HG02870 (cell line): ENCODE data around the gene XIRP1.
A peak's percentile ranks its signal among the peaks of the same experiment; 100 is the strongest.
"Not testable (repeated sequence)": the region's sequence is repeated elsewhere in the genome, so short reads cannot be mapped to it uniquely, and the experiment has no call there.

Experiments used
- ATAC-seq: cut with Tn5 transposase; IDR thresholded peaks from one replicate; pipeline ENCODE4 v1.9.1; 2021; ENCODE audit warnings: mild to moderate bottlenecking, moderate library complexity; ENCODE audit not compliant: unreplicated experiment

Gene XIRP1

DNA sequence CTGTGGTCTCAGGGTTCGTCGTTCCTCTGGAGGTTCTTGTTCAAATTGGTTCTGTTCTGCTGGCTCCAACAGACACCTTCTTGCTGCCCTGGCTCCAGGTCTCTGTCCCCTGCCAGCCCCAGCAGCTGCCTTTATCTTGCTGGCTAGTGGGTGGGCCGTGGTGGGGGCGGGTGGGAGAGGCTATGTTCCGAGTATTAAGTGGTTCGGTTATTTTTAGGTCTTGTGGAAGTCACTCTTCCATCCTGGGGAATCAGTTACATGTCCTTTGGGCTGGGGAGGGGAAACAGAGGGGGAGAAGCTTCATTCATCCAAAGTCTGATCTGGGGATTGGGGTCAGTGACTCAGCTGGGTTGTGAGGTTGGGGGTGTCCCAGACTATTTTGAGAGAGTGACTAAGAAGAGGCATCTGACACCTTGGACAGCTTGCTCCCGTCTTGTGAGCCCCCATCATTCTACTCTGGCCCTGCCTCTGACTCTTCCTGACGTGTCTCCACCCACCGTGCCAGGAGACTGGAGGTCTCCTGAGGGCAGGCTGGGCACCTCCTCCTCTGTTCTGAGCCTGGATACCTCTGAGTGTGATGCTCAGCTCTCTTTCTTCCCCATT is at the start of gene XIRP1:
XIRP1 (minus strand) TSS at position 106 of the 603 bp plus-strand sequence. CDS start 3,150 bp downstream, outside the sequence.
- ATAC-seq = no peak

GRCh38 chr3:39241561-39241960 is 49.2 kb upstream of the XIRP1 start:
- no peak for ATAC-seq

DNA sequence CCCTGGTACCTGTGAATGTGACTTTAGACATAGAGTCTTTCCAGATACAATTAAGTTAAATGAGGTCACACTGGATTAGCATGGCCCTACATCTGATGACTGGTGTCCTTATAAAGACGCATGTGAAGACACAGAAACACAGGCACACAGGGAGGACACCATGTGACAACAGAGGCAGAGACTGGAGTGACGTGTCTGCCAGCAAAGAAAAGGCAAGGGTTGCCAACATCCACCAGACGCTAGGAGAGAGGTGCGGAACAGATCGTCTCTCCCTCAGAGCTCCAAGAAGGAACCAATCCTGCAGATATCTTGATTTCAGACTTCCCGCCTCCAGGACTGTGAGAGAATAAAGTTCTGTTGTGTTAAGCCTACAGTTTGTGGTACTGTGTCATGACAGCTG is 44.6 kb upstream of the XIRP1 start:
- ATAC-seq = no peak

GRCh38 chr3:39234651-39235050 is 42.3 kb upstream of the XIRP1 start:
- no peak for ATAC-seq

DNA sequence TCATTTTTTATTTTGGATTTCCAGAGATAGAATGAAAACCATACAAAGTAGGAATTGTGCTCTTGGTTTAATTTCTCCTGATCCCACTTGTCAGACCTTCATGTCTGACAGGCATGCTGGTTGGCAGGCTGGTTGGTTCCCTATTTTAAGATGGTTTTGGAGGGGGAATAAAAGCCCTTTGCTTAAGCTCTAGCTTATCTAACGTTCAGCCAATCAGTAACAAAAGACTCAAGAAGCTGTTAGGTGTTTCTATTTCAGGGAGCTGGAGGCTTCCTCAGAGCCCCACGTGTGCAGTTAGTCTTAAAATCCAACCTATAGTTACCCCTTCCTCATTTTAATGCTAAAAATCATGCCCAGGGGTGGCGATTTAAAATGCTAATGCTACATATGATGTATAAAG is 40.5 kb upstream of the XIRP1 start:
- ATAC-seq = no peak

DNA sequence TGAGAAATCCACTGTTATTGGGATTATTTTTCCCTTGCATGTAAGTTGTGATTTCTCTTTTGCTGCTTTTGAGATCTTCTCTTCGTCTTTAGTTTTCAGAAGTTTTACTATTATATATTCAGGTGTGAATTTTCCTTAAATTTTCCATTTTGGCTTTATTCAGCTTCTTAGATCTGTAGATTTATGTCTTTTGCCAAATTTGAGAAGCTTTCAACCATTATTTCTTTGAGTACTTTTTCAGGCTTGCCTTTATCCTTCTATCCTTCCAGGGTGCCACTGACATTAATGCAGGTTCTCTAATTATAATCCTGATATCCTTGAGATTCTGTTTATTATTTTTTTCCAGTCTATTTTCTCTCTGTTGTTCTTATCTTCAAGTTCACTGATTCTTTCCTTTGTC is 38.1 kb upstream of the XIRP1 start:
- ATAC-seq = no peak

DNA sequence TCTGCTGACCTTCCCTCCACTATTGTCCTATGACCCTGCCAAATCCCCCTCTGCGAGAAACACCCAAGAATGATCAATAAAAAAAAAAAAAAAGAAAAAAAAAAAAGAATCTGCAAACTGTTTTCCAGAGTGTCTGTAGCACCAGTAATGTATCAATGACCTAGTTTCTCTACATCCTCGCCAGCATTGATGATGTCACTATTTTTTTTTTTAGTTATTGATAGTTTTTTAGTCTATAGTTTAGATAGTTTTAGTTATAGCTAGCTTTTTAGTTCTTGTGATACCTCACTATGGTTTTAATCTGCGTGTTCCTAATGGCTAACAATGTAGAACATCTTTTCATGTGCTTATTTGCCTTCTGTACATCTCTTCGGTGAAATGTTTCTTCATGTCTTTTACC is 36.1 kb upstream of the XIRP1 start:
- no peak for ATAC-seq

- not testable (repeated sequence) for ATAC-seq
Observed at GRCh38 chr3:39227596-39227995, 35.2 kb upstream of the XIRP1 start.

- no peak for ATAC-seq
Observed at GRCh38 chr3:39226106-39226741, 33.8 kb upstream of the XIRP1 start.

- no peak for ATAC-seq
Observed at GRCh38 chr3:39224288-39224687, 31.9 kb upstream of the XIRP1 start.

DNA sequence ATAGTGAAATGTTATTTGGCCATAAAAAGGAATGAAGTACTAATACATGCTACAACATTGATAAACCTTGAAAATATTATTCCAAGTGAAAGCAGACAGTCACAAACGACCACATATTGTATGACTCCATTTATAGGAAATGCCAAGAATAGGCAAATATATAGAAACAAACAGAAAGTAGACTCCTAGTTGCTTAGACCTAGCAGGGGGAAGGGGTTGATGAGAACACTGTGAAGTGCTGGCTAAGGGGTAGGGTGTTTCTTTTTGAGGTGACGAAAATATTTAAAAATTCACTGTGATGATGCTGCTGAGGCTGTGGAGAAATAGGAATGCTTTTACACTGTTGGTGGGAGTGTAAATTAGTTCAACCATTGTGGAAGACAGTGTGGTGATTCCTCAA is 30.5 kb upstream of the XIRP1 start:
- ATAC-seq = no peak

- ATAC-seq = no peak
Observed at GRCh38 chr3:39222462-39222861, 30.1 kb upstream of the XIRP1 start.

GRCh38 chr3:39221141-39221530 is 28.7 kb upstream of the XIRP1 start:
- ATAC-seq = no peak

DNA sequence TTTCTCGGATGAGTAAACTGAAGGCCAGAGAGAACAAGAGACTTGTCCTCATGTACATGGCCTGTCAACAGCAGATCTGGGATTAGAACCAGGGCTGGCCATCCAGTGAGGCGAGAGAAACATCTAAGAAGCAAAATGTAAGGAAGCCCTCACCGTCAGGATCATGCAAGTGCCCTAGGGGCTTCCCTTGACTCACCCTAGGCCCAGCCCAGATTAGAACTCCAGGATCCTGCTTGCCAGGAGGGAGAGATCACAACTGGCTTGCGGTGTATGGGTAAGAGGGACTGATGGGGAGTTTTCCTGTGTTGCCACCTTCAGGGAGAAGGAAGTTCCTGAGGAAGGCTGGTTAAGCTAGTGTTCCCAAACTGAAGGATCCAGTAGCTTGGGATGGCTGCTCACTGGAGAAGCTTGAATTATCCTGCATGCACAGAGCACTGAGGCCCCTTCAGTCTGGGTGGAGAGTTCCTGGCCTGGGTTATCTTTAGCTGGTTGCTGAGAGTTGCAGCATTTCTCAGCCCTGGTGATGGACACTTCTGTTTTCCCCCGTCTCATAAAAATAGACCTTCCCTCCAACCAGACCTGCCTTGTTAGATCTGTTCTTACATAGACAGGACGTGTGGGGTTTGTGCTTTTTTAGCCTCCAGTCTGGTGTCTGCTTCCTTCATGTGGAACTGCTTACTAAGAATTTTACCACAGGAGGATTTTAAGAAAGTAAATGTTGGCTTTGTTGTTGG is 28.2 kb upstream of the XIRP1 start:
- no peak for ATAC-seq

GRCh38 chr3:39219702-39220101 is 27.3 kb upstream of the XIRP1 start:
- ATAC-seq = no peak

GRCh38 chr3:39216176-39216790 is 23.9 kb upstream of the XIRP1 start:
- peak; percentile 94 for ATAC-seq

DNA sequence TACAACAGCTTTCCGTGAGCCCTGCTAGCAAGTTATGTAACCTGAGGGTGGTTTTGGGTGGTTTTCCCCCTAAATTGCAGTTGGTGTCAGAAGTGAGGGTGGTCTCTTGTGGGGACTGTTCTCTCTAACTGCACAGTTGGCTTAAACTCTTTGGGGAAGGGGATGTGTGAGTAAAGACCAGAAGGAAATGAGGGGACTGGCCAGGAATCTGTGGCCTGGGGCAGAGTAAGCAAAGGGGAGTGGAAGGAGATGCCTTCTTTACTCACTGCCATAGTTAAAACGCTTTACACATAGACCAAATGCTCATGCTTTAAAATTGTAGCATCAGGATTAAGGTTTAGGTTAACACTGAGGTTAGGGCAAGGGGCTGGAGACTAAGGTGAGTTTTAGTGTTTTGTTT is 21.2 kb upstream of the XIRP1 start:
- no peak for ATAC-seq

DNA sequence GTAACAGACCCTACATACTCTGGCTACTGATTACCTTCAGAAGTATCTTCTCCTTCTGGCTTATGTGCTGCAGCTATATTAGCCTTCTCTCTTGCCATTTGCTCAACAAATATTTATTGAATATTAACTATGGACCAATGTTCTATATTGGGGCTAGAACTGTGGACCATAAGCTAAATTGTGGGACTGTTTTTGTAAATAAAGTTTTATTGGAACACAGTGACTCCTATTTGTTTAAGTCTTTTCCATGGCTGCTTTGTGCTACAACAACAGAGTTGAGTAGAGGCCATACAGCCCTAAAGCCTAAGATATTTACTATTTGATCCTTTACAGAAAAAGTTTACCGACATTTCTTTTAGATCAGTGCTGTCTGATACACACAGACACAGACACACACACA is 20.3 kb upstream of the XIRP1 start:
- no peak for ATAC-seq

DNA sequence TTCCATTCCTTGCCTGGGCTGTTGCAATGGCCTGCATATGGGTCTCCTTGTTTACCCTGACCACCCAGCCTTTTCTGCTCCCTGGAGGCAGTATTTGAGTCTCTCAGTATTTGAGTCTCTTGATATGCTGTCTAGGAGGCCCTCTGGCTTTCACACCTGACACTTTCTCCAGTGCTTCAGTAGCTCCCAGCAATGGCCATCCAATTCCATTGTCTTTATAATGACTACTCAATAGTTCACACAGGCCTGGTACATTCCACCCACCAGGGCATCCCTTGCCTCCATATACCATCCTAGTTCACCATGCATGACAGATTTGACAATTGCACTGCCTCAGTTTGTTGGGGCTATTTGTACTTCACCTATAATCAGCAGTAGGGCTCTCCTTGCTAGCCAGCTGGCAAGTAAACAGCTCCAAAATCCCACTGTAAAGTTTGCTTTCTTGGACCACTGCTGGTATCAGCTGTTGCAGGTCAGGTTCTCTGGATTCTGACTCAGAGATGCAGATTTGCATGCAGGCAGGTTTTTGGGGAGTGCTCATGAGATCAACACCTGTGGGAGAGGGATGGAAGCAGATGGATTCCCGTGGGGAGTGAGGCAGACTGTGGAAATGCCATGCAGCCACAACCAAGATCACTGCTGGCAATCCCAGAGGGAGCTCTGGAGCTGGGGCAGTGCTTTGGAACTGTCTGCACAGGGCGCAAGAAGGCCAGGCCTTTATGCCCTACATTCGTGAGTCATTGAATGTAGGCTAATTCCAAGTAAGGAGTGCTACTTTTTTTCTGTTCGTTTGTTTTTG is 19.1 kb upstream of the XIRP1 start:
- no peak for ATAC-seq

DNA sequence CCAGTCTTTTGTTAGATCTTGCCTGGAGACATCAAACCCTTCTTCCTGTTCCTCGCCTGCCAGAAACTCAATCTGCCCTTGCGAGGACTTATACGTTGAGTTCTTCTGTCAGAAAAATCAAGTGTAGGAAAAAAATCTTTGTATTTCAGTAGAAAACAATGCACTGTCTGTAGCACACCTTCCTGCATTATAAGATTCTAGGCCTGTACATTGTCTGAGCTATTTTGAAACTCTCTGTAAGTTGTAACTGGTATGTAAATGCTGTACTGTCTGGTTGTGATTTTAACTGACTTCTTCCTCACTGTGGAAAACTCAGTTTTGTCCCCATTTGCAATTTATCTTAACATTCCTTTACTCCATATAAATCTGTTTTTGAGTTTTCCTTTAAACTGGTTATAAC is 17.7 kb upstream of the XIRP1 start:
- no peak for ATAC-seq

DNA sequence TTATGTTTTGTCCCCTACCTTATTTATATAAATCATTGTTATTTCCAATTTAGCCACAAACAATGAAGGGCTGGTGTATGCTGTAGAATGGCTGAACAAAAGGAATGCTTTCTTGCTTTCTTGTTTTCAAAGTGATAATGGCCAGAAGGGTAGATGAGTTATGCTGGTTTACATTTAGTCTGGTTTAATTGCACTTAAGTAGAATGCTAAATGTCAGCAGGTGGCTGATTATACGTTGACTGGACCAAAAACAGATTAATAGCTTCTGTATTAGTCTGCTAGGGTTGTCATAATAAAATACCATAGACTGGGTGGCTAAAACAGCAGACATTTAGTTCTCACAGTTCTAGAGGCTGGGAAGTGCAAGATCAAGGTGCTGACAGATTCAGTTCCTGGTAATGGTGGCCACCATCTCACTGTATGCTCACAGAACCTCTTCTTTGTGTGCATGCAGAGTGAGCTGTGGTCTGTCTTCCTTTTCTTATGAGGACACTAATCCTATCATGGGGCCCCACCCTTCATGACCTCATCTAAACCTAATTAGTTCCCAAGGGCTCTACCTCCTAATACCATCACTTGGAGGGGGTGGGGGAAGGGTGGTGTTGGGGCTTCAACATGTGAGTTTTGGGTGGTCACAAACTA is 17.1 kb upstream of the XIRP1 start:
- ATAC-seq = no peak
